NCI-H146 treated with DMSO at 0.1 percent for 48 hours (cell line): ENCODE measurements around the gene CDC25A.

Experiments used
- DNase-seq: peaks from one replicate; lab custom pipeline; 2025; ENCODE audit not compliant: unreplicated experiment; lab: John Stamatoyannopoulos, UW

CDC25A gene

GRCh38 chr3:48110463-48110862, 77.8 kb downstream of the CDC25A start:
- no peak for DNase-seq

GRCh38 chr3:48107227-48107626, 81.0 kb downstream of the CDC25A start:
- DNase-seq = no peak
